ENCODE measurements around the gene SNX5. TPM values are rescaled to one million over a fixed set of nuclear protein-coding genes. Genes with fewer than 3 reads are reported as not detected.

The SNX5 gene
- total RNA-seq, 1 experiment from 2014 or later = 159 TPM

- CTCF ChIA-PET = no interaction called here
- Histone ChIP-seq H3K9ac (ENCODE audit: low read length) (no peak overlapping the region), H2AFZ (ENCODE audit: low read depth, low read length, poor library complexity, severe bottlenecking) (no peak overlapping the region), H4K20me1 (ENCODE audit: insufficient read depth) (no peaks in the 10 kb centered on the region), H3K27ac (ENCODE audit: low read depth, low read length) (no peak overlapping the region), H3K4me2 (ENCODE audit: low read length) (no peak overlapping the region), H3K9me3 (ENCODE audit: control insufficient read depth in 1 of 2, insufficient read depth in 1 of 2, low read depth in 1 of 2, low read length in 2 of 2) (no peaks in the 10 kb centered on the region), H3K36me3 (ENCODE audit: control insufficient read depth in 1 of 2, insufficient read depth in 2 of 2, low read length in 2 of 2) (no peaks in the 10 kb centered on the region), H3K9me2 (ENCODE audit: insufficient read depth) (no peaks in the 10 kb centered on the region), H3K79me2 (ENCODE audit: insufficient read depth, low read length) (no peaks in the 10 kb centered on the region), H3K4me1 (ENCODE audit: control insufficient read depth in 1 of 2, insufficient read depth in 2 of 2, low read length in 2 of 2) (peaks cover 0 to 3% of the 10 kb centered on the region in 2 experiments; a peak in 2 of 4 replicates), H3K4me3 (replicated peaks in 1 of 2; ENCODE audit: low read depth in 1 of 2, low read length in 2 of 2) (no peak overlapping the region), H3K27me3 (ENCODE audit: insufficient read depth, low read length) (no peaks in the 10 kb centered on the region)
- ATAC-seq (no peak), DNase-seq (ENCODE audit: low read depth, low spot score) (no peak)
- TF ChIP-seq FOSL1 (IDR thresholded peaks at IDR 0.05; ENCODE audit: low read depth) (no peak), ZNF274 (IDR thresholded peaks at IDR 0.05; ENCODE audit: low read depth, low read length) (no peak), REST (IDR thresholded peaks at IDR 0.05; ENCODE audit: low read depth) (no peak), SIN3A (IDR thresholded peaks at IDR 0.05; ENCODE audit: low read depth) (no peak), ATF3 (IDR thresholded peaks at IDR 0.05) (no peak), EGR1 (IDR thresholded peaks at IDR 0.05; ENCODE audit: low read depth) (no peak), SP1 (IDR thresholded peaks at IDR 0.05; ENCODE audit: low read depth) (no peak)
- POLR2A ChIA-PET = no interaction called here
- intact Hi-C loops (cut with micrococcal nuclease) = loop anchor here (5.0 to 10.0 kb wide), 3 partner anchors 276 to 464 kb away; partner anchors contain the start of gene BFSP1
- RAD21 ChIA-PET (ENCODE audit: low non-redundant PET in 1 of 2, low total read pairs in 2 of 2, uncharacterized antibody in 2 of 2, unreplicated experiment in 2 of 2) = no interaction called here
- BruUV-seq (replicated peaks) = no TSS peak
These were observed 29.9 kb upstream of the SNX5 start for GRCh38 chr20:17998446-17998845.

Measured in HCT116 (cell line).